Cardiac fibroblast (primary cell): ENCODE results near the gene TLE4.
"Not testable (repeated sequence)": the region's sequence is repeated elsewhere in the genome, so short reads cannot be mapped to it uniquely, and the experiment has no call there.

Source experiments
- DNase-seq, 2 donors: peaks; one replicate each; pipeline versions ENCODE4 v3.0.0 to v3.0.0-alpha.2; 2010; ENCODE audit warnings: low read depth in 2 of 2
- H3K4me3 ChIP-seq, 2 donors: replicated peaks in 1 of 2; 1 replicate in 1 of 2; 2 replicates in 1 of 2; pipeline ENCODE4 v1.5.1; 2011; ENCODE audit warnings: low read depth in 2 of 2, low read length in 2 of 2, mild to moderate bottlenecking in 2 of 2, moderate library complexity in 1 of 2
- CTCF ChIP-seq: IDR thresholded peaks from one replicate; pipeline ENCODE4 v1.5.1; 2011; ENCODE audit warnings: low read depth, mild to moderate bottlenecking, low read length, inconsistent platforms

TLE4 gene

GRCh38 chr9:79600466-79600865, 28.7 kb downstream of the TLE4 start:
- no peak for DNase-seq
- TF ChIP-seq CTCF = no peak
- no peak overlapping the region for H3K4me3 ChIP-seq

- no peak overlapping the region for H3K4me3 ChIP-seq
- peak in 1 of 2 donors; percentile 42 for DNase-seq
- TF ChIP-seq CTCF = no peak
Measured at GRCh38 chr9:79603222-79603920, 31.6 kb downstream of the TLE4 start.

- no peak overlapping the region for H3K4me3 ChIP-seq
- TF ChIP-seq CTCF = no peak
- DNase-seq = no peak
Measured at GRCh38 chr9:79604149-79604548, 32.4 kb downstream of the TLE4 start.

GRCh38 chr9:79604921-79605562, 33.3 kb downstream of the TLE4 start:
- TF ChIP-seq CTCF = no peak
- DNase-seq = no peak

GRCh38 chr9:79606529-79606928, 34.8 kb downstream of the TLE4 start:
- H3K4me3 ChIP-seq, DNase-seq: not testable (repeated sequence)

More at GRCh38 chr9:79604921-79605562, 33.3 kb downstream of the TLE4 start:
- no peak overlapping the region for H3K4me3 ChIP-seq

- no peak overlapping the region for H3K4me3 ChIP-seq
- TF ChIP-seq CTCF = no peak
- no peak for DNase-seq
Measured at GRCh38 chr9:79609468-79610018, 37.8 kb downstream of the TLE4 start.

GRCh38 chr9:79610019-79610631, 38.4 kb downstream of the TLE4 start:
- no peak overlapping the region for H3K4me3 ChIP-seq
- no peak for TF ChIP-seq CTCF
- DNase-seq = peak in 1 of 2 donors; percentile 14
